Omental fat pad (tissue), 4 donors: ENCODE measurements around the gene GIPC3. TPM values are rescaled to one million over a fixed set of nuclear protein-coding genes. Genes with fewer than 3 reads are reported as not detected.

Experiments
- ATAC-seq: fragments of 150-250 bp; one replicate; pipeline ENCODE4 v1.9.1; 2016; ENCODE audit warnings: mild to moderate bottlenecking, moderate library complexity; ENCODE audit not compliant: low FRiP score
- DNase-seq: peaks from one replicate; pipeline ENCODE4 v3.0.0-alpha.2; 2019; ENCODE audit warnings: low spot score
- total RNA-seq, 4 donors: library from RNA; depleted of rRNA; stranded (reverse); fragments of >200 nt; gene quantifications; one replicate each; pipeline ENCODE4 v1.1.0, GENCODE V29; 2016
- TF ChIP-seq, protein P1 (sequence below), 3 donors: fragments of 450-650 bp; IDR thresholded peaks; one replicate each; pipeline ENCODE4 v1.5.1; 2016 to 2017; ENCODE audit warnings: antibody characterized with exemption in 3 of 3, mild to moderate bottlenecking in 3 of 3, moderate library complexity in 2 of 3

The GIPC3 gene
- total RNA-seq, 4 donors from 2014 or later = 0.56 to 3.0 (median 1.0) TPM

DNA sequence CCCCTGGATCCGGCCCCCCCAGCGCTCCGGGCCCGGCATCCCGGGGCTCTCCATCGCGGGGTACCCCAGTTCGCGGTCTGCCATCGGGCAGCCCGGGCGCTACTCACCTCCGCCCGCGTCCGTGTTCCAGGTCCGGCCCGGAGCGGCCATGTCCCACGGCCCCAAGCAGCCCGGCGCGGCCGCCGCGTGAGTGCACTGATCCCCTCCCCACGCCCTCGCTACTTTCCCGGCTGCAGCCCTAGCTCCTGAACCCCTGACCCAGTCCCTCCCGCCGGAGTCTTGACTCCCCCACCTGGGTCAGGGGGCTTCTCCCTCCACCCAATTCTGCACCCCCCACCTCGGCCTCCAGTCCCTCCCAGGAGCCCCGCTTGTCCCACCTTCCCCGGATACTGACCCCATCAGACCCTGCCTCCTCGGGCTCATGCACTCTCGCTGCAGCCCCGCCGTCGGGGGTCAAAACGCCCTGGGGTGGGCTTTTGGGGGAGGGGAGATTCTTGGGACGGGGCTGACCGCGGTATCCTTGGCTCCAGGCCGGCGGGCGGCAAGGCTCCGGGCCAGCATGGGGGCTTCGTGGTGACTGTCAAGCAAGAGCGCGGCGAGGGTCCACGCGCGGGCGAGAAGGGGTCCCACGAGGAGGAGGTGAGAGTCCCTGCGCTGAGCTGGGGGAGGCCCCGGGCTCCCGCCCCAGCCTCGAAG lies 12.0 kb upstream of the GIPC3 start:
- no peak for ATAC-seq
- TF ChIP-seq, protein P1, sequence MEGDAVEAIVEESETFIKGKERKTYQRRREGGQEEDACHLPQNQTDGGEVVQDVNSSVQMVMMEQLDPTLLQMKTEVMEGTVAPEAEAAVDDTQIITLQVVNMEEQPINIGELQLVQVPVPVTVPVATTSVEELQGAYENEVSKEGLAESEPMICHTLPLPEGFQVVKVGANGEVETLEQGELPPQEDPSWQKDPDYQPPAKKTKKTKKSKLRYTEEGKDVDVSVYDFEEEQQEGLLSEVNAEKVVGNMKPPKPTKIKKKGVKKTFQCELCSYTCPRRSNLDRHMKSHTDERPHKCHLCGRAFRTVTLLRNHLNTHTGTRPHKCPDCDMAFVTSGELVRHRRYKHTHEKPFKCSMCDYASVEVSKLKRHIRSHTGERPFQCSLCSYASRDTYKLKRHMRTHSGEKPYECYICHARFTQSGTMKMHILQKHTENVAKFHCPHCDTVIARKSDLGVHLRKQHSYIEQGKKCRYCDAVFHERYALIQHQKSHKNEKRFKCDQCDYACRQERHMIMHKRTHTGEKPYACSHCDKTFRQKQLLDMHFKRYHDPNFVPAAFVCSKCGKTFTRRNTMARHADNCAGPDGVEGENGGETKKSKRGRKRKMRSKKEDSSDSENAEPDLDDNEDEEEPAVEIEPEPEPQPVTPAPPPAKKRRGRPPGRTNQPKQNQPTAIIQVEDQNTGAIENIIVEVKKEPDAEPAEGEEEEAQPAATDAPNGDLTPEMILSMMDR (IDR thresholded peaks at IDR 0.05) = no peak
- DNase-seq = no peak

DNA sequence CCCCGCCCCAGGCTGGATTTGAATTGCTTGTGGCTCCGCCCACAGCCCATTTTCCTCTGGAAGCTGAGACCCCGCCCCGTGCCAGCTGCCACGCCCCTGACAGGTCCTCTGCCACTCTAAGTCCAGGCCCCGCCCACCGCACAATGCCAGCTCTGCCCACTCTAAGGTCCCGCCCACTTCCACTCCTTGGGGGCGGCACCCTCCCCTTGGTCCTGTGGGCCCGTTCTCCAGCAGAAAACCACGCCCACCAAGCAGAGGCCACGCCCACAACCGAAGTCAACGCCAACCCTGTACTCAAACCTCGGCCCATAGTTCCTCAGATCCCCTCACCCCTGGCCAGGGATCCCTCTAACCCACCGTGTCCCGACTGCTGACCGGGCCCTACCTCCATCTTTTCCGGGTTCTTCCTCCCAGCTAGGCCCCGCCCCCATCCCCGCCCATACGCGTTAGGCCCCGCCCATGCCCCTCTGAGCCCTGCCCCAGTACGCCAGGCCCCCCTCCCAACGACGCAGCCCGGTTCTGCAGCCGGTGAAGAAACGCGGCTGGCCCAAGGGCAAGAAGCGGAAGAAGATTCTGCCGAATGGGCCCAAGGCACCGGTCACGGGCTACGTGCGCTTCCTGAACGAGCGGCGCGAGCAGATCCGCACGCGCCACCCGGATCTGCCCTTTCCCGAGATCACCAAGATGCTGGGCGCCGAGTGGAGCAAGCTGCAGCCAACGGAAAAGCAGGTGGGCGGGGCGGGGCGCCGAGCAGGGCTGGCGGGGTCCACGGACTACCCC lies 11.2 kb upstream of the GIPC3 start:
- DNase-seq (peak; percentile 85), ATAC-seq (peak; percentile 20)
- TF ChIP-seq, protein P1 (IDR thresholded peaks at IDR 0.05) = no peak

DNA sequence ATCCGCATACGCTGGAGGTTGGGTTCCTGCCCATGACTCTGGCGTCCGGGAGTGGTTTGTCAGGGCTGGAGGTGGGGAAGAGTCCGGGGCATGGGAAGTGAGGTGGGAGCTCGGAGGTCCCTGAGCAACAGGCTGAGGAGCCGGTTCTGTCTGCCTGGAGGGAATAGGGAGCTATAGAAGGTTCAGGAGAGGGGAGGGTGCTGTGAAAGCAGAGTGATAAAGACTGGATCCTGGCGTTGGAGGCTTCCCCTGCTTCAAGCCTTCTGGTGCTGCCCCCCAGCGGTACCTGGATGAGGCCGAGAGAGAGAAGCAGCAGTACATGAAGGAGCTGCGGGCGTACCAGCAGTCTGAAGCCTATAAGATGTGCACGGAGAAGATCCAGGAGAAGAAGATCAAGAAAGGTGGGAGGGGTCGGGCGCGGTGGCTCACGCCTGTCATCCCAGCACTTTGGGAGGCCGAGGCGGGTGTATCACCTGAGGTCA lies 10.0 kb upstream of the GIPC3 start:
- DNase-seq (no peak), ATAC-seq (no peak)
- TF ChIP-seq, protein P1 (IDR thresholded peaks at IDR 0.05) = no peak

DNA sequence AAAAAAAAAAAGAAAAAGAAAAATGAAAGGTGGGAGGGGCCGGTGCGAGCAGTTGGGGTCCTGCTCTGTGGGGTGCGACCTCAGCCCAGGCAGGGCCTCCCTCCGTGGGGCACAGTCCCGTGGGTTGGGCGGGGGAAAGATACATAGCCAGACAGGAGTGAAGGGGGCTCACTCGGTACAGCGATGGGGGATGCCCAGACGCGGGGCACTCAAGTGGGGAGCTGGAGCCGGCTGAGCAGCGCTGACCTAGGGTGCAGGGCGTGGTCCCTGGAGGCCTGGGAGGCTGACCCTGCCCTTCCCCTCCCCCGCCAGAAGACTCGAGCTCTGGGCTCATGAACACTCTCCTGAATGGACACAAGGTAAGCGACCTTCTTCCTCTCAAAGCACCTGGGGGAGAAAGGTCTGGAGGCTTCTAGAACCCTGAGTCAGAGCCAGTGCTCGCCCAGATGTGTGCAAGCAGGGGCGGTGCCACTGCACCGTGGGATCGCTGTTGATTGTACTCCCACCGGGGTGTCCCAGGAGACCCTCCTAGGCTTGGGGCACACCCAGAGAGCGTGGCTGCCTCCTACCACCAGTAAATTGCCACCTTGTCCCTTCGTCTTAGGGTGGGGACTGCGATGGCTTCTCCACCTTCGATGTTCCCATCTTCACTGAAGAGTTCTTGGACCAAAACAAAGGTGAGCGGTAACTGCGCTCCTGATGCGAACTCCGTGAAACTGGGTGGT lies 9.2 kb upstream of the GIPC3 start:
- ATAC-seq (no peak), DNase-seq (no peak)
- TF ChIP-seq, protein P1 (IDR thresholded peaks at IDR 0.05) = no peak

DNA sequence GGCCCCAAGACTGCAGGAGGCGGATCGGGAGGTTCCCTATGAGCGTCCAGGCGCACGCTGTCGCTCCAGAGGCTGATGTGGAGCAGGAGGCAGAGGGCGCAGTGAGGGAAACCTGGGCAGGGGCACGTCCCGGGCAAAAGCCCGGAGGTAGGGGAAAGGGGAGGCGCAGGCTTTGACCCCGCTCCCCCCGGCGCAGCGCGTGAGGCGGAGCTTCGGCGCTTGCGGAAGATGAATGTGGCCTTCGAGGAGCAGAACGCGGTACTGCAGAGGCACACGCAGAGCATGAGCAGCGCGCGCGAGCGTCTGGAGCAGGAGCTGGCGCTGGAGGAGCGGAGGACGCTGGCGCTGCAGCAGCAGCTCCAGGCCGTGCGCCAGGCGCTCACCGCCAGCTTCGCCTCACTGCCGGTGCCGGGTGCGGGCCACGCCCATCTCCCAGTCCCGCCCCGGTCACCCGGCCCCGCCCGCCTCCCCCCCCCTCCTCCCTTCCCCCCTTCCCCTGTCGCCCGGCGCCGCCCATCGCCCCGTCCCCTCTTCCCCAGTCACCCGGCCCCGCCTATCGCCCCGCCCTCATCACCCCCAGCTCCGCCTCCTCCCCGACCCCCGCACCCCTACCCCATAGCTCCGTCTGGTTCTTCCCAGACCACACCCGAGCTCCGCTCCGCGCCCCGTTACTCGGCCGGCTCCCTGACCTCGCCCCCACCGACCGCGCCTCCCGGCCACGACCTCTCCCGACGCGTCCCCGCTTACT lies 8.4 kb upstream of the GIPC3 start:
- TF ChIP-seq, protein P1 (IDR thresholded peaks at IDR 0.05) = no peak
- ATAC-seq = no peak
- no peak for DNase-seq

DNA sequence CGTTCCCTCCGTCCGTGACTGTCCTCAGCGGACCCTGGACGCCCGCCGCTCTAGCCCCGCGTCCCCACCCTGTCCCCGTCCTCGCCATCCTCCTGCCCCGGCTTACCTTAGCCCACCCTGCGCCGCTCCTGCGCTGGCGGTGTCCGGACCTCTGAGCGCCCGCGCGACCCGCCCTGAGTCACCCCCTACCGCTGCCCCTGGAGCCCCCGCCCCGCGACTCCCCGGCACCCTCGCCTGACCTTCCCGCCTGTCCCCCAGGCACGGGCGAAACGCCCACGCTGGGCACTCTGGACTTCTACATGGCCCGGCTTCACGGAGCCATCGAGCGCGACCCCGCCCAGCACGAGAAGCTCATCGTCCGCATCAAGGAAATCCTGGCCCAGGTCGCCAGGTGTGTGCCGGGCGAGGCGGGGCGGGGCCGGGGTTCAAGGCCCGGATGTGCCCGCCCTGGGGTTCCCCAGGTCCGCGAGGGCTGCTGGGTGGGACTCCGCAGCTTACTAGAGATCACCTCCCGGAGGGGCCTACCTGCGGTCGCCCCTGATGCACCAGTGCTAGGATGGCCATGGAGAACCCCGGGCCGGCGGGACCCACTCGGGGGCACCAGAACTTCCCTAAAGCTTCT lies 7.4 kb upstream of the GIPC3 start:
- DNase-seq (no peak), ATAC-seq (no peak)
- TF ChIP-seq, protein P1 (IDR thresholded peaks at IDR 0.05) = no peak
